Dendritic cell treated with granulocyte-macrophage colony-stimulating factor and Interleukin-4, amounts not matched to agents 40 ng/mL and 50 ng/mL, for 4 days (primary cell): Measurements from ENCODE around the gene MRTO4.
A peak's percentile ranks its signal among the peaks of the same experiment; 100 is the strongest.

Experiments
- H3K27ac Mint-ChIP-seq: one replicate; pipeline ENCODE4 v1.8.0; 2022; ENCODE audit warnings: mild to moderate bottlenecking, mixed read lengths
- H3K27me3 Mint-ChIP-seq: one replicate; pipeline ENCODE4 v1.8.0; 2022; ENCODE audit warnings: mild to moderate bottlenecking, mixed read lengths
- H3K36me3 Mint-ChIP-seq: one replicate; pipeline ENCODE4 v1.8.0; 2022; ENCODE audit warnings: low read depth, mixed read lengths
- H3K4me1 Mint-ChIP-seq: one replicate; pipeline ENCODE4 v1.8.0; 2022; ENCODE audit warnings: low read depth, mixed read lengths
- H3K4me3 Mint-ChIP-seq: one replicate; pipeline ENCODE4 v1.8.0; 2022; ENCODE audit warnings: mild to moderate bottlenecking, moderate library complexity, mixed read lengths
- H3K9me3 Mint-ChIP-seq: one replicate; pipeline ENCODE4 v1.8.0; 2022; ENCODE audit warnings: mixed read lengths
- intact Hi-C: fragments of 100-400 bp; cut with micrococcal nuclease; formaldehyde crosslinking; loops from one replicate; pipeline ENCODE4 v1.15.0; 2022

The MRTO4 gene

DNA sequence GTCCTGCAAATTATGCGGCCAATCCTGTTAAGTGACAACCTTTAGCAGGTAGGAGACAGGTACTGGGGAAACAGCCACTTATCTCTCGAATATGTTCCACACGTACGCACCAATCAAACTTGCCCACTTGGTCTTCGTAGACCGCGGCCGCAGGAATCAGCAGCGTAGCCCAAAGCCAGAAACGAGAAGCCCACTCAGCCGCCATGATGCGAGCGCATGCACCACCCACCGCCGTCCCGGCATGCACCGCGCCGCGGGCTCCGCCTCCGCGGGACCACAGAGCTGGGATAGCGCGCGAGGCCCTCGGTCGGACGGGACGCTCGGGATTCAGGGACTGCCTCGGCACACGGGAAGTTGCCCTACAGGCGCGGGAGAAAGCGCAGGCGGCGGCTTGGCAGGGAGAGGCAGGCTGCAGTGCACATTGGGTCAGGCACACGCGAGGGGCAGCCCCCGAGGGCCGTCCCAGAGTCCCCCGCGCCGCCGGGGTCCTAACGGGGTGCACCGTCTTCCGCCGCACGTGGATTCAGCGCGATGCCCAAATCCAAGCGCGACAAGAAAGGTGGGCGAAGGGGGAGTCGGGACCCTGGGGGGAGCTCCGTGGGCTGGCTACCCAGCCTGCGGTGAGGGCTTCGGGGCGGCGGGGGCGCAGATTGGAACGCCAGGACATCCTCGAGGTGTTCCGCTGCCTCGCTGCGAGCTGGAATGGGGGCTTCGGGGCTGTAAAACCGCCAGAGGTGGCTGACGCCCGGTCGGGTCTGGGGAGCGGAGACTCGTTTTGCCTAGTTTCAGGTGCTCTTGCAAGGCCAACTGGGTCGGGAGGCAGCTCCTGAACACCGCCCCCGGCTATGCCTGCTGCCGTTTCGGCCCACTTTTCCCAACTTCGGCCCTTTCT lies at the start of gene MRTO4, which contains the start of gene EMC1:
MRTO4 (plus strand) TSS at position 501 of the 892 bp plus-strand sequence; CDS start at position 532, 31 bp downstream.
EMC1 (minus strand) TSS at position 220 of the 892 bp plus-strand sequence; CDS start at position 205, 15 bp downstream.
- Mint-ChIP-seq H3K27ac (peak within 1 kb of the TSS; percentile 99), H3K4me1 (peaks cover 35% of the 10 kb centered on the region), H3K27me3 (no peaks in the 10 kb centered on the region), H3K4me3 (peak within 1 kb of the TSS; percentile 89), H3K36me3 (peaks cover 45% of the 10 kb centered on the region), H3K9me3 (no peaks in the 10 kb centered on the region)
- intact Hi-C loops: loop anchor here (2.0 to 5.0 kb wide), 2 partner anchors 39 to 61 kb away; partner anchors contain the start of genes AKR7A2, SLC66A1 and UBR4

DNA sequence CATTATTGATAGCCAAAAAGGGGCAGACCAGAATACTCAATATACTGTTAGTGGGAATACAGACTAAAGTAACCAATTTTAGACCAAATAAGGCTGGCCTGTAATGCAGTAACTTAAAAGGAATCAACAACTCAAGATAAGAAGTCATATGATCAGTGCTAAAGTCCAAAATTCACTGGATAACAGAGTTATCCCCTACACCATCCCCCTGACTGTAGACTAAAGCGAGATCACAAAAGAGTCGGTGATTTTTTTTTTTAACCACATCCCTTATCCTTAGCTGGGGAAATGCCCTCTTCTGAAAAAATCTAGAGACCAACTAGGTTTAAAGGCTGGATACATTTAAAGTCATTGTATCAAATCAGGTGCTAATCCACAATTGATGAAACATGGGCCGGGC lies 49.2 kb upstream of the MRTO4 start:
- Mint-ChIP-seq H3K27me3 (no peaks in the 10 kb centered on the region), H3K9me3 (no peaks in the 10 kb centered on the region), H3K27ac (no peak overlapping the region), H3K4me1 (peaks cover 26% of the 10 kb centered on the region), H3K4me3 (no peak overlapping the region), H3K36me3 (peaks cover 55% of the 10 kb centered on the region)
- intact Hi-C loops: no loop called here

DNA sequence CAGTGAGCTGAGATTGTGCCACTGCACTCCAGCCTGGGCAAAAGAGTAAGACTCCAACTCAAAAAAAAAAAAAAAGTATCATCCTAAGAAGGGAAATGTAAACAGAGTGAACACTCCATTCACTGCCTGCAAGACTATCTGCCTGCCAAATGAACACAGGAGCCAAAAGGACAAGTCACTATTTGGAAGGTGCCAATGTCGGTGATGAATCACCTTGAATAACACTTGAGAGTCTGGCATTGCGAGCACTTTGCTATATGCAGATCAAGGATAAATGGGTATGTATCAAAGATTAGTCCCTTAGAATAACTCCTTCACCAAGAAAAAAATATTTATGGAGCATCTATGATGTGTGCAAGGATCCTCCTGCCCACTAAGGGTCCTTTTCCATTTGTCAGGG lies 48.2 kb upstream of the MRTO4 start:
- intact Hi-C loops: no loop called here
- H3K4me1 Mint-ChIP-seq: peaks cover 36% of the 10 kb centered on the region

DNA sequence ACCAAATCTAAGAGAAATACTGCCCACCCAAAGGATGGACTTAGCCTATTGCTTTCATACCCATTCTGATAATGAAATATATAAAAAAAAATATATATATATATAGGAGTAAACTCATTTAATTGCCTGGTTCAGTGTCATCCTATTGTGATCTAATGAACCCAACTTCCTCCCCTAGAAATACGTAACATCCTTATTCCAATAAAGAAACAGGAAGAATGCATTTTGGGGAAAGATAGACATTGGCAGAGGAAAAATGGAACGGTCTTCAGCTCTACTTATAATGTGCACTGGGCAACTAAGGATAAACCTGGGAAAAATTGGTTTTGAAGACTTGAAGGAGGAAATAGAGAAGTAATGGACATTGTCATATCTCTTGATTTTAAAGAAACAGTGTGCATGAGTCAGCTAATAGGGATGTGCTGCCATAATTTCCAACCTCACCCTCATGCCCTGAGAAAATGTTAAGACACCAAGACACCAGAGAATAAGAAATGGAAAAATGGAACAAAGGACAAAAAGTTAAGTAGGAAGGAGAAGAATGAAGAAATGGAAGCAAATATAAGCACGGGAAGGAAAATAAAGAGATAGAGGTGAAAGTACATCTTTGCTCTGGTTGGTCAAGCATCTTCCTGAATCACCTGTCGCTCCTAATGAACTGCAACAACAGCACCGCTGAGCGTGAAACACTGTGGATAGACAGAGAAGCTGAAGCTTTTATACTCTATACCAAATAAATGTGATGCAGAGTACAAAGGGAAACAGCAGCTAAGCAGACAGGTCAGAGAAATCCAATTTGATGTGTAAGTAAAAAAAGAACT lies 46.9 kb upstream of the MRTO4 start:
- Mint-ChIP-seq H3K9me3 (no peaks in the 10 kb centered on the region), H3K27ac (peak overlapping the region; percentile 85), H3K27me3 (no peaks in the 10 kb centered on the region), H3K4me1 (peaks cover 37% of the 10 kb centered on the region), H3K36me3 (peaks cover 38% of the 10 kb centered on the region), H3K4me3 (peak overlapping the region; percentile 61)
- intact Hi-C loops: no loop called here

More for the DNA sequence above, 48.2 kb upstream of the MRTO4 start:
- Mint-ChIP-seq H3K4me3 (no peak overlapping the region), H3K27me3 (no peaks in the 10 kb centered on the region), H3K9me3 (no peaks in the 10 kb centered on the region), H3K27ac (peak overlapping the region; percentile 85), H3K36me3 (peaks cover 45% of the 10 kb centered on the region)

DNA sequence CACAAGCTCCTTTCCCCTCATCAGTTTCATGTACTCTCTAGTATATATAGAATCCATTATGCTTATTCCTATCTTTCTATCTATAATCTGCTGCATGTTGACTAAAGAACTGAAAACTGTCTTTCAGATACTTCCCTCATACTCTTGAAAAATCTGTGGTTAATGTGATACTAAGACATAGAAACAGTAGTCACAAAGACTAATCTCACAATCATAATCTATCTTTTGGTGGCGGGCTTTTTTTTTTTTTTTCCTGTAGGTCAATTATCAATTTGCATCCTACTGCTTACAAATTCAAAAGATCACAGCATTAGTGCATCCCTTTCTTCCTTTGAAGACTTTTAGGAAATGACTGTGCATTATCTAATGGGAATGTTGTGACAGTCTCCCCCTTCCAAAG lies 46.2 kb upstream of the MRTO4 start:
- Mint-ChIP-seq H3K27ac (peak overlapping the region; percentile 85), H3K27me3 (no peaks in the 10 kb centered on the region), H3K4me3 (no peak overlapping the region), H3K4me1 (peaks cover 37% of the 10 kb centered on the region), H3K36me3 (peaks cover 37% of the 10 kb centered on the region), H3K9me3 (no peaks in the 10 kb centered on the region)
- intact Hi-C loops: no loop called here

DNA sequence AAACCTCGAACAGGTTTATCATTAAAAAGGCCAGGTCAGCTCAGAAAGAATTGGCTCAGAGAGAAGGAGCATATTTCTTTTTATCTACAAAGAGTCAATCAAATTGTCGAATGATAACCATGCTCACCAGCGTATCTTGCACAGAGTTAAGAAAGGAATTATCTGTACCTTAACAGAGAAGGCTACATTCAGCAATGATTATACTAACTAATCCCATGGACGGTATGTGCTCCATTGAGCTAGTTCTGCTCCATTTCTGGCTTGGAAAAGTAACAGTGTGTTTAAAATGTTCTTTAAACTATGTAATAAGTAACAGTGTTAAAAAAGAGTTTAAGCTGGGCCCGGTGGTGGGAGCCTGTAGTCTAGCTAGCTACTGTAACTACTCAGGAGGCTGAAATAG lies 45.8 kb upstream of the MRTO4 start:
- Mint-ChIP-seq H3K27me3 (no peaks in the 10 kb centered on the region), H3K4me3 (no peak overlapping the region), H3K27ac (peak overlapping the region; percentile 85), H3K36me3 (peaks cover 37% of the 10 kb centered on the region), H3K9me3 (no peaks in the 10 kb centered on the region), H3K4me1 (peaks cover 40% of the 10 kb centered on the region)
- intact Hi-C loops: no loop called here

DNA sequence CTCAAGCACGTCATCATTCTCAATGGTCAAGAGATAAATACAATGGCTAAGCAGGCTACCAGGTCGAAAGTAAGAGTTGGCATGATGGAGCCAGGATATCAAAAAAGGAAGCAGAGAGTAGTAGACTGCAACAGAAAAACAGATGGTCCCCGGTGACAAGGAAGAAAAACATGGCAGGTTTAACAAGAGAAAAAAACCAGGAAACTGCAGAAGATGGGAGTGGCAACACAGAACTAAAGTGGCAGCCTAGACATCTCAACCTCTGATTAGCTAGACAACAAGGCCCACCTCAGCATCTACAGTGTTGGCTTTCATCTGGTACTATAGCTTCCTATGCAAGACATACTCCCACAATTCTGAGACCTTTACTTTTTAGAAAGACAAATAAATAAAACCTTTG lies 44.7 kb upstream of the MRTO4 start:
- Mint-ChIP-seq H3K4me1 (peaks cover 47% of the 10 kb centered on the region), H3K36me3 (peaks cover 29% of the 10 kb centered on the region), H3K4me3 (no peak overlapping the region), H3K27ac (no peak overlapping the region), H3K9me3 (no peaks in the 10 kb centered on the region), H3K27me3 (no peaks in the 10 kb centered on the region)
- intact Hi-C loops: no loop called here

DNA sequence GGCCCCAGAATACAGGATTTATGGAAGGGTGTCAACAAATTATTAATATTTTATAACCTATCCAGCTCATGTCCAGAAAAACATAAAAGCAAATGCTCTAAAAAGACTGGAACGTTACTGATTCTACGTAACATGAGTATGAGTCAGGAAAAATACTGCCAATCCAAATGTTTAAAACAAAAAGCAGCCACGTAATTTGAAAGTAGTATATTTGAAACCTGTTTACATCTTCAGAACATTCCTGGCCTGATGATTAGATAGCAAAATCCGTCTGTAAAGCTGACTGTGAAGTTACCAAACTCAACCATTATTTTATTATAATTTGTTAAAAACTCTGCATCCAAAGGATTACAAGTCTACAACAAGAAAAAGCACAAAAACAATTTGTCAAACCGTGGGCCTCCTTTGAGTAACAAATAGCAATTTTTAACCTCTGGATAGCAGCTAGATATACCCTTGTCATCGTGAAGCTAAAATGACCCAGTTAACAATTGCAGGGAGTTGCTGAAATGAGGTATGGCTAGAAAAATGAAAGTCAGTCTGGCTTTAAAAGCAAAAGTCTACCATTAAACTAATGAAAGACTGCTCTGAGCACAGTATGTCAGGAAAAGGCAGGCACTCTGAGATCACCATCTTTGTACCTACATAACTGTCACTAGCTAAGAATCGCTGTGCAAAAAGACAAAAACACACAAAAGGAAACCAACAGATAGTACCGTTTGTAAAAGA lies 42.7 kb upstream of the MRTO4 start:
- Mint-ChIP-seq H3K27ac (peak overlapping the region; percentile 93), H3K36me3 (peaks cover 38% of the 10 kb centered on the region), H3K9me3 (no peaks in the 10 kb centered on the region), H3K4me1 (peaks cover 59% of the 10 kb centered on the region), H3K27me3 (no peaks in the 10 kb centered on the region), H3K4me3 (peak overlapping the region; percentile 84)
- intact Hi-C loops: no loop called here

DNA sequence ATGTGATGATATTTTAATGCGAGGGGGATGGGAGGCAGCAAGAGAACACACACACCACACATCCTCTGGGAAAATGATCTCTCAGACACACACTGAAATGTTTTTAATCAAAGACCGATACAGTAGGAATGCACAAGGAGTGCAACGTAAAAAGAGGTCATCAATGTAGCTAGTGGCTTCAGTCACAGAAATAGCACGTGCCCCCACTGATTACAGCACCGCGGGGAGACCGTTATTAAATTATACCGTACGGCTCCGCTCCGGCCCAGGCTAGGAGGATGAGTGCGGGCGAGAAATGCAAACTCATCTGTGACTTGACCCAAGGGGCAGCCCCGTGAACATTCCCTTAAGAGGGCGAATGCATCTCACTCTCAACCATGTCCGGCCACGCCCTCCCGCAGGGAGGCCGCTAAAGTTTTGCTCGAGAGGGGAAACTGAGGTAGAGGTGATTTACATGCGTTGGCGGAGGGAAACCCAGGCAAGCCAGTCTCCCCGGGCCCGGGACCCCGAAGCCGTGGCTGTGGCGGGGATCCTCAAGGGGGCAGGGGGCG lies 42.1 kb upstream of the MRTO4 start:
- Mint-ChIP-seq H3K27ac (peak overlapping the region; percentile 93), H3K9me3 (no peaks in the 10 kb centered on the region), H3K36me3 (peaks cover 44% of the 10 kb centered on the region), H3K4me1 (peaks cover 59% of the 10 kb centered on the region), H3K4me3 (peak overlapping the region; percentile 84), H3K27me3 (no peaks in the 10 kb centered on the region)
- intact Hi-C loops: no loop called here

DNA sequence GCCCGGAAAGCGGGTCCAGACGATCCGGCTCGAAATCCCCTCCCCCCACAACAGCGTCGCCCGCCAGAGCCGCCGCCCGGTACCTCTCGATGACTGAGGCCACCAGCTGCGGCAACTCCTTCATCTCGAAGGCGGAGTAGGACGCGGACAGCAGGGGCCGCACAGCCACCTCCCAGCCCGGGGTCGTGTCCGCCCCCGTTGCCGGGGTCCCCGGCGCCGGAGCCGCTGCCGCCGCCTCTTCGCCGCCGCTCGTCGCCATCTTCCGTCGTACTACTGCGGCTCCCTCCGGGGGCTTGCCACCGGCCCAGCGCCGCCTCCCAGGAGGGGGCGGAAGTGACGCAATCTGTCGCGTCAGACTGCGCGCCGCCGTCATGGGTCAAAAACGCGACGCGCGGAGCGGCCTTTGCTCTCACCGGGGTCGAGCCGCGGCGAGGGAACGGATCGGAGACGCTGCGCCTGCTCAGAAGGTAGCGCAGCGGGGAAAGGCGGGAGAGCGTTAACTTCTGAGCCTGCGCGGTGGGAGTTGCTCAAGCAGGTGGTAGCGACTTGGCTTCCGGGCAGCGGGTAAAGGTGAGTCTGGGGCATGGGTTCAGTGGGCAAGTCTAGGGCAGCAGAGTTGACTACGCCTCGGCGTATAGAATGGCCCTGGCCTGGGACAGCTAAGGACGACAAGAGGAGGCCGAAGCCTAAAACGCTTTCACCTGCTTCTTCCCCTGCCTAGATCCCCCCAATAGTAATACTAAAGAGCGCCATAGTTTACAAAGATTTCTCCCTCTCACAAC lies 41.4 kb upstream of the MRTO4 start, which contains the start of gene UBR4:
UBR4 (minus strand) TSS at position 277 of the 782 bp plus-strand sequence; CDS start at position 259, 18 bp downstream.
- H3K4me1 Mint-ChIP-seq: peaks cover 53% of the 10 kb centered on the region
- H3K4me3 Mint-ChIP-seq: peak within 1 kb of the TSS; percentile 84
- H3K36me3 Mint-ChIP-seq: peaks cover 50% of the 10 kb centered on the region

DNA sequence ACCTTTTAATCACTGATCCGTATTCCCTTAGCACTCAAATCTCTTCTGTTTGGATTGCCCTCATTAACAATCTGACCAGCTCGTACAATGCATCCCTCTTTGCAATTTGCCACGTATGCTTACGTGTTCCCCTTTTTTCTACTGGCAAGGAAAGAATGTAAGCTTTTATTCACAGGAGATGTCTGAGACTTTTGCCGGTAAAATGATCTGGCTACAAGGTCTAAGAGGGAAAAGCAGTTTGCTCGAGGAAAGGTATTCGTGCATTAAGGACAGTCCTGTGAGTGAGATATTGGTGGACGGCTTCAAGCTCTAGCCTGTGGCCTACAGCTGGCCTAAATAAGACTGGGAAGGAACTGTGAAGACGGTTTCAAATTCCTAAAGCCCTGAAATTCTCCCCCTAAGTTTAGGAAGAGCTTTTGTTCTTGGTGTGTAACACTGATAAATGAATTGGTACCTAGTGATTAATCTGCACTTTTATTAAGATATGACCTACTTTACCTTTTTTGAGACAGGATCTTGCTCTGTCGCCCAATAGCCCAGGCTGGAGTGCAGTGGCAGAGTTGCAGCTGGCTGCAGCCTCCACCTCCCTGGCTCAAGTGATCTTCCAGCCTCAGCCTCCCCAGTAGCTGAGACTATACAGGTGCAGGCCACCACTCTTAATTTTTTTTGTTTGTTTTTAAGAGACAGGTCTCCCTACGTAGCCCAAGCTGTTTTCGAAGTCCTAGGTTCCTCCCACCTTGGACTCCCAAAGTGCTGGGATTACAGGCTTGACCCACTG lies 40.6 kb upstream of the MRTO4 start:
- H3K36me3 Mint-ChIP-seq: peaks cover 54% of the 10 kb centered on the region
- no peaks in the 10 kb centered on the region for H3K9me3 Mint-ChIP-seq
- peak overlapping the region; percentile 93 for H3K27ac Mint-ChIP-seq
- peak overlapping the region; percentile 84 for H3K4me3 Mint-ChIP-seq
- peaks cover 45% of the 10 kb centered on the region for H3K4me1 Mint-ChIP-seq
- no peaks in the 10 kb centered on the region for H3K27me3 Mint-ChIP-seq
- intact Hi-C loops: loop anchor here (5.0 kb wide), 1 partner anchor 41 kb away; the partner anchor contains the start of genes EMC1 and MRTO4

More for the DNA sequence above, 41.4 kb upstream of the MRTO4 start, which contains the start of gene UBR4:
- intact Hi-C loops: loop anchor here (5.0 kb wide), 1 partner anchor 42 kb away; the partner anchor contains the start of genes EMC1 and MRTO4
- Mint-ChIP-seq H3K27ac (peak within 1 kb of the TSS; percentile 93), H3K27me3 (no peaks in the 10 kb centered on the region), H3K9me3 (no peaks in the 10 kb centered on the region)

DNA sequence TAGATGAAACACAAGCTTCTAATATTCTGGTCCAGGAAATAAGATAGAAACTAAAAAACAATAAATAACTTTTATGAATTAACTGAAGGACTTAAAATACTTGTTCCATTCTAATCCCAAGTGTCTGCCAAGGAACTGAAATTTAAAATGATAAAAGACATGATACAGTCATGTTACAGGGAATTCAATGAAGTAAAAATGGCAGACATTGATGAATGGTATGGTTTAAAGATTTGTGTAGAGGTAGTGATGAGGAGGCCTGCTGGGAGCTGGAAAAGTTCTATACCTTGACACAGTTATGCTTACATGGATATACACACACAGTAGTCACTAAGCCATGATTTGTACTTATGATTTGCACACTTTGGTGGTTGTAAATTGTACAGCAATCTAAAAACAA lies 39.4 kb upstream of the MRTO4 start:
- Mint-ChIP-seq H3K27ac (no peak overlapping the region), H3K9me3 (no peaks in the 10 kb centered on the region), H3K27me3 (no peaks in the 10 kb centered on the region), H3K4me3 (no peak overlapping the region), H3K4me1 (peaks cover 38% of the 10 kb centered on the region), H3K36me3 (peaks cover 61% of the 10 kb centered on the region)
- intact Hi-C loops: loop anchor here (5.0 kb wide), 1 partner anchor 40 kb away; the partner anchor contains the start of genes EMC1 and MRTO4
